Measurements from ENCODE around the gene RPS28.

- TF ChIP-seq CTCF (conservative IDR thresholded peaks at IDR 0.05) (no peak), ZFX (IDR thresholded peaks at IDR 0.05) (no peak)
Measured at GRCh38 chr19:8316351-8317125, 4.8 kb upstream of the RPS28 start.
